Aortic smooth muscle cell (primary cell): ENCODE measurements around the gene PLEKHH3. TPM values are rescaled to one million over a fixed set of nuclear protein-coding genes. Genes with fewer than 3 reads are reported as not detected.

Experiments used
- total RNA-seq: library from RNA; depleted of rRNA; stranded (reverse); fragments of >200 nt; gene quantifications from 2 replicates; pipeline ENCODE4 v1.2.3, GENCODE V29; 2014

The PLEKHH3 gene
- 13.3 and 17.8 TPM in 2 replicates for total RNA-seq

GRCh38 chr17:42676424-42677011, at the start of gene PLEKHH3:
PLEKHH3 (minus strand) TSS chr17:42676994; CDS start chr17:42676563, 431 bp downstream.

GRCh38 chr17:42681976-42682721, 5.4 kb upstream of the PLEKHH3 start, which contains the start of gene CNTNAP1:
CNTNAP1 (plus strand) TSS chr17:42682531; CDS start chr17:42682830, 299 bp downstream.

GRCh38 chr17:42659079-42659931, 17.5 kb downstream of the PLEKHH3 start, which contains the start of gene TUBG2:
TUBG2 (plus strand) TSS chr17:42659284; CDS start chr17:42659504, 220 bp downstream.

Other genes with a start within 250 kb of the PLEKHH3 start
- 79.3 and 90.8 TPM in 2 replicates for gene ATP6V0A1, start 218.1 kb downstream of the PLEKHH3 start, total RNA-seq
- 44.9 and 46.9 TPM in 2 replicates for gene NAGLU, start 140.8 kb downstream of the PLEKHH3 start, total RNA-seq
- 1.2 and 1.8 TPM in 2 replicates for gene HSD17B1, start 124.1 kb downstream of the PLEKHH3 start, total RNA-seq
- gene COASY, start 114.8 kb downstream of the PLEKHH3 start, total RNA-seq, result 7.9 and 12.0 TPM in 2 replicates
- gene MLX, start 109.9 kb downstream of the PLEKHH3 start, total RNA-seq, result 34.8 and 42.1 TPM in 2 replicates
- 8.9 and 15.7 TPM in 2 replicates for gene PSMC3IP, start 99.3 kb downstream of the PLEKHH3 start, total RNA-seq
- gene RETREG3, start 67.6 kb downstream of the PLEKHH3 start, total RNA-seq, result 50.7 and 55.1 TPM in 2 replicates
- 22.1 and 26.7 TPM in 2 replicates for gene TUBG1, start 67.3 kb downstream of the PLEKHH3 start, total RNA-seq
- 6.5 and 9.3 TPM in 2 replicates for gene TUBG2, start 17.7 kb downstream of the PLEKHH3 start, total RNA-seq
- gene CCR10, start 4.8 kb upstream of the PLEKHH3 start, total RNA-seq, result 2.1 and 2.8 TPM in 2 replicates
- gene CNTNAP1, start 5.5 kb upstream of the PLEKHH3 start, total RNA-seq, result 25.1 and 38.4 TPM in 2 replicates
- 14.9 and 15.6 TPM in 2 replicates for gene EZH1, start 68.0 kb upstream of the PLEKHH3 start, total RNA-seq
- gene RAMP2, start 84.2 kb upstream of the PLEKHH3 start, total RNA-seq, result 0.19 and 0.26 TPM in 2 replicates
- 57.4 and 57.7 TPM in 2 replicates for gene VPS25, start 96.5 kb upstream of the PLEKHH3 start, total RNA-seq
- gene WNK4, start 103.6 kb upstream of the PLEKHH3 start, total RNA-seq, result 0.06 TPM in 1 of 2 replicates, not detected in the other
- 69.2 and 82.2 TPM in 2 replicates for gene COA3, start 121.7 kb upstream of the PLEKHH3 start, total RNA-seq
- gene CNTD1, start 121.9 kb upstream of the PLEKHH3 start, total RNA-seq, result 0.12 and 0.13 TPM in 2 replicates
- gene BECN1, start 147.3 kb upstream of the PLEKHH3 start, total RNA-seq, result 159 and 176 TPM in 2 replicates
- gene PSME3, start 156.4 kb upstream of the PLEKHH3 start, total RNA-seq, result 65.0 and 66.4 TPM in 2 replicates
- gene AOC2, start 167.6 kb upstream of the PLEKHH3 start, total RNA-seq, result 0.40 and 0.56 TPM in 2 replicates
- gene AOC3, start 174.2 kb upstream of the PLEKHH3 start, total RNA-seq, result 0.26 and 0.44 TPM in 2 replicates
- not detected in 2 replicates for gene G6PC1, start 223.8 kb upstream of the PLEKHH3 start, total RNA-seq